Activated CD4-positive, CD25-positive, alpha-beta regulatory T cell (primary cell): Measurements from ENCODE around the gene PRDM16.

Experiments
- DNase-seq, 4 experiments: peaks; one replicate each; lab custom pipeline; 2025; lab: John Stamatoyannopoulos, UW

PRDM16 gene

GRCh38 chr1:3393024-3393986, 324.3 kb downstream of the PRDM16 start:
- DNase-seq = no peak

DNA sequence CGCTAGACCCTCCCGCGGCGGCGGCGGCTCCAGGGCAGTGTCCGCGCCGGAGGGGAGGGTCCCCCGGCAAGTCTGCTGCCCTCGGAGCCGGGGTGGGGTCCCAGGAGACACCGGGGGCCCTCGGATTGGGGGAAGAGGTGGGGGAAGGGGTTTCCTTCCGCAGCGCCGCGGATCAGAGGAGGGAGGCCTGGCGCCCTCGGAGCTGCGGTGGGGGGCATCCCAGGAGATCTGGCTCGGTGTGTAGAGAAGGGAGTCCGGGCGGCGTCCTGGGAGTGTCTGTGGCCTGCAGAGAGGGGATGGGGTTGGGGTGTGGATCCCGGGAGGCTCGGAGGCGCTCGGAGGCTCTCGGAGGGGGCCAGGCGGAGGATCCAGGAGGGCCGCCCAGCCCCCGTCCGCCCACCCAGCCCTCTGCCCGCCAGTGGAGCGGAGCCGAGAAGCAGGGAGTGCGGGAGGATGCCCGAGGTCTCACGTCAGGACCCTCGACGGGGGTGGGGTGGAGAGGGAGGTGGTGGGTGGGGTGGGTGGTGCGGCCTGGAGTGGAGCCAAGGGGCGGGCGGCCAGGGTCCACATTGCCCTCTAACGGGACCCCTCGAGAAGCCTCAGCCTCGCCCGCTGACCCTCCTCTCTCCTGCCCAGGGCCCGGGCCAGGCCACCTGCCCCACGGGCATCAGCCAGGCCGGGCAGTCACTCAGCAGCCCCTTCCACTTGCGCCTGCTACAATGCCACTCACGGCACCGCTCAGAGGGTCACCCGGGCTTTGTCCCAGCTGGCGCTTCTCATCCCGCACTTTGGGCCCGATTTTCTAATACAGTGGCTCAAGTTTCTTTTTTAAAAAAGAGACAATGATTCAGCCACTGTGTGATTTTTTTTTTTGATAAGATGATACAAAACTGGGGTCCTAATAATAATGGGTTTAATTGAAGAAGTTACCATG, 325.3 kb downstream of the PRDM16 start:
- no peak for DNase-seq

- DNase-seq = no peak
Observed at GRCh38 chr1:3396411-3396810, 327.4 kb downstream of the PRDM16 start.

DNA sequence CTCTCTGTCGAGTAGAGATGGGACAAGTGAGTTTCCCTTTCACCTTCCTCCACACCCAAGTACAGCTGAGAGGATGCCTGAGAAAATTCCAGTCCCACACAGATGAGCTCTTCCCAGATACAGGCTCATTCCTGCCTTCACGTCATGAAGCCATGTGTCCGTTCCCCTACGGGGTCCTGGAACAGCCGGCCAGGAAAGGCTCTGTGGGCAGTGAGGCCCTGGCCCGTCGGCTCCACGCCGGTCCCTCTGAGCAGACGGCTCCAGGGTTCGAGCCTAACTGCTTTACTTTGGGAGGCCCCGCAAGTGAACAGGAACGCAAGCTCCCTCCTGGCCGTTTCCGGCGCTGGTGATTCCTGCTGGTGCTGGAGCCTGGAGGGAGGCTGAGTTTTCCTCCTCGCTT, 328.3 kb downstream of the PRDM16 start:
- DNase-seq = no peak

DNA sequence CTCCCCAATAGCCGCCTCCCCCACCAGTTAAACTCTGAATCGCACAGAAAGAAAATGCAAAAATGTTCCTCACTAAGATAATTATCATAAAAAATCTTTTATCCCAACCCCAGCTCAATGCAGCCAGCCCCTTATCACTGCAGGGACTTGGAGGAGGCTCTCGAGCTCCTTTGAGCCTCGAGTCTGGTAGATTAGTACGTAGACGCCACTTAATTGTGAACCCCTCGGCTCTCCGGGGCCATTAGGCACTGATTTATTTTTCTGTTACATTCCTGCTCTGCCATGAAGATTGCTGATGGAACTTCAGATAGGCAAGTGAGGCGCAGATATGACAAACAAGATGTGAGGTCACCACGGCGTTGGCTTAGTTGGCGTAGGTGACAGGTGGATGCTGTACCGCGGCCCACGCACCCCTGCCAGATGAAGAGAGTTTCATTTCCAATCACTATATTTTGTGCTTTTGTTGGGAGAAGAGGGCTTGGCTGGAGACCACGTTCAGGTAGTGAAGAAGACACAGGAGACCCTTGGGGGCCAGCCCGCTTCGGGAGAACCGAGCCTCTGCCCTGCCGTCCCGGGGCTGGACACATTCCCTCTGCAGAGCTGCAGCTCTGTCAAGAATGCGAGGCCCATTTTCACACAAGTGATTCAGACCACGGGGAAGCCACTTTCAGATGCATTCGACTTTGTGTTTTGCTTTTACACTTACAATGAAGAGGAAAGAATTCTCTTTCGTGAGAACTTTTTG, 329.6 kb downstream of the PRDM16 start:
- no peak for DNase-seq

- no peak for DNase-seq
Observed at GRCh38 chr1:3399732-3400131, 330.7 kb downstream of the PRDM16 start.

DNA sequence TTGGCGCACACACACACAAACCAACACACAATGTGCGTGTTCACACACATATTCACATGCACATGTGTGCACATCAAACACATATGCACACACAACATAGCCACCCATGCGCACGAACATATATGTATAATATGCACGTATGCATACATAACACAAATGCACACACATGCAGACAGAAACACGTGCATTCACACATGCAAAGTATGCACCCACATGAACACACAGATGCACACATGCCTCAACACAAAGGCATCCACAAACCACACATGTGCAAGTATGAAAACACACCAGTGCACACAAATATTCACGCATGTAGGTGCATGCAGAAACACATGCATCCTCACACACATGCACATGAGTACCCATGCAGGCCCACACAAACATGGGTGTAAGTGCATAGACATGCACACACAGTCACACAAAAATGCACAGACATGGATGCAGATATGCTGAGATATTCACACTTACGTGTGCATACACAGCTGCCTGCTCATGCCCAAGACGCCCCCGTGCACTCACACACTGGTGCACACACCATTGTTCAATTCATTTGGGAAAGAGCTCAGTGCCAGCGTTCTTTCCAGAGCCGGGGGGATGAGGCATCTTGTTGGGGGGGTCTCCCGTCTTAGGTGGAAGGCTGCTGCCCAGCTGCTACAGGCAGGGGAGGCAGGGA, 332.7 kb downstream of the PRDM16 start:
- no peak for DNase-seq

DNA sequence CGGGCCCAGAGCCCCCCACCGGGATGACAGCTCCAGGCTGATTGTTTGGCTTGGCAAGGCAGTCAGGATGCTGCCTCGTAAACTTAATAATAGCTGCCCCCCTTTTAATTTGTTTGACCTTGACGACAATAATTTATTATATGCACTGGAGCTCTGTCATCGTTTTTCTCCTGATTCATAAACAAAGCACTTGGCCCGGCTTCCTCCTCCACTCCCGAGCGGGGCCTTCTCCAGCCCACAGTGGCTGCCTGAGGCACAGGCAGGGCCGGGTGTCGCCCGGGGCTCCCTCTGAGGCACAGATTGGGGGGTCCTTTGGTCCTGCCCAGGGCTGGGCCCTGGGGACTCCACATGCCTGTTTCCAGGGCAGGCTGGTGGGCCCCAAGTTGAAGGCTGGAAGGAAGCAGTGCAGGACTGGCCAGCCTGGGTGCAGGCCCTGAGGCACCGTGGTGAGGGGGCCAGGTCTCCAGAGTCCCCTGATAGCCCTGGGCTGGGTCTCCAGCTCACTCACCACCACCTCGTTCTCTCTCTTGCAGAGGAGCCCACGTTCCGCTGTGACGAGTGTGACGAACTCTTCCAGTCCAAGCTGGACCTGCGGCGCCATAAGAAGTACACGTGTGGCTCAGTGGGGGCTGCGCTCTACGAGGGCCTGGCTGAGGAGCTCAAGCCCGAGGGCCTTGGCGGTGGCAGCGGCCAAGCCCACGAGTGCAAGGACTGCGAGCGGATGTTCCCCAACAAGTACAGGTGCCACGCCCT, 333.4 kb downstream of the PRDM16 start:
- no peak for DNase-seq

DNA sequence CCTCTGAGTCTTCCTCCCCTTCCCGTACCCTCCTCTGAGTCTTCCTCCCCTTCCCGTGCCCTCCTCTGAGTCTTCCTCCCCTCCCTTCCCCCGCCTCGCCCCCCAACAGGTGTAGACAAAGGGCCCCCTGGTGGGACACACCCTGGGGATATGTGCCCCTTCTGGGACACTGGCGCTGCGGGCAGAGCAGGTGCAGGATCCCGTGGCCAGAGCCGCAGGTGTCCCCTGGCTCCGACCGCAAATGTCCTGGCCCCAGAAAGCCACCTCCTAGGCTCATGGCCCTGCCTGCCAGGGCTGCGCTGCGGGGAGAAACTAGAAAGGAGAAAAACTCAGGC, 334.0 kb downstream of the PRDM16 start:
- no peak for DNase-seq

GRCh38 chr1:3403388-3404231, 334.6 kb downstream of the PRDM16 start:
- DNase-seq = no peak

DNA sequence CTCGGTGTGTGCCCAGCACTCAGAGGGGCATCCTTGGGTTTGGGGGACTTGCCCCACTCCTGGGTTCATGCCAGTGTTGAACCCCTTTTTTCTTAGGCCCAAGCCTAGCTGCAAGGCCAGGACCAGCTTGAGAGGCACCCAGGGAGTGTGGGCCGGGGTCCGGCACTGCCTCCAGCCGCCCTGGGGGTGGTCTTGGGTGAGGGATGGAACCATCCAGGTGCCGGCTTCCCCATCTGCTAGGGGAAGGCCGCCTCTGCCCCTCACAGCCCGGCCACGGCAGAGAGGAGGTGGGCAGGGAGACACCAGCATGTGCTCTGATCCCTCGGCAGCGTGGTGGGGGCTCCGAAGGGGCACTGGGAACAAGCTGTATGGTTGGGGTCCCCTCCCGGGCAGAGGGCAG, 335.3 kb downstream of the PRDM16 start:
- no peak for DNase-seq

- no peak for DNase-seq
Observed at GRCh38 chr1:3404801-3405200, 335.8 kb downstream of the PRDM16 start.

GRCh38 chr1:3405491-3405890, 336.5 kb downstream of the PRDM16 start:
- no peak for DNase-seq

GRCh38 chr1:3405974-3406867, 337.2 kb downstream of the PRDM16 start:
- no peak for DNase-seq

- DNase-seq = no peak
Observed at GRCh38 chr1:3407021-3407420, 338.0 kb downstream of the PRDM16 start.

DNA sequence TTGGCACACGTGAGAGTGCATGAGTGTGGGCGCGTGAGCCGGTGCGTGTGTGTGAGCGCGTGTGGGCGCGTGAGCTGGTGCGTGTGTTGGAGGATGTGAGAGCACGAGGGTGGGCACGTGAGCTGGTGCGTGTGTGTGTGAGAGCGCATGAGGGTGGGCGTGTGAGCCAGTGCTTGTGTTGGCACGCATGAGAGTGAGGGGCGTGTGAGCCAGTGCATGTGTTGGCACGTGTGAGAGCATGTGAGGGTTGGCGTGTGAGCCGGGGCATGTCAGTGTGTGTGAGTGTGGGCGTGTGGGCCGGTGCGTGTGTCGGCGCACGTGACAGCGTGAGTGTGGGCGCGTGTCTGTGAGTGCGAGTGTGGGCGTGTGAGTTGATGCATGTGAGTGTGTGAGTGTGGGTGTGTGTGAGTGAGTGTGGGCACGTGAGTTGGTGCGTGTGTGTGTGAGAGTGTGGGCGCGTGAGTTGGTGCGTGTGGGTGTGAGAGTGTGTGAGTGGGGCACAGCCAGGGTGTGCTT, 339.8 kb downstream of the PRDM16 start:
- no peak for DNase-seq

DNA sequence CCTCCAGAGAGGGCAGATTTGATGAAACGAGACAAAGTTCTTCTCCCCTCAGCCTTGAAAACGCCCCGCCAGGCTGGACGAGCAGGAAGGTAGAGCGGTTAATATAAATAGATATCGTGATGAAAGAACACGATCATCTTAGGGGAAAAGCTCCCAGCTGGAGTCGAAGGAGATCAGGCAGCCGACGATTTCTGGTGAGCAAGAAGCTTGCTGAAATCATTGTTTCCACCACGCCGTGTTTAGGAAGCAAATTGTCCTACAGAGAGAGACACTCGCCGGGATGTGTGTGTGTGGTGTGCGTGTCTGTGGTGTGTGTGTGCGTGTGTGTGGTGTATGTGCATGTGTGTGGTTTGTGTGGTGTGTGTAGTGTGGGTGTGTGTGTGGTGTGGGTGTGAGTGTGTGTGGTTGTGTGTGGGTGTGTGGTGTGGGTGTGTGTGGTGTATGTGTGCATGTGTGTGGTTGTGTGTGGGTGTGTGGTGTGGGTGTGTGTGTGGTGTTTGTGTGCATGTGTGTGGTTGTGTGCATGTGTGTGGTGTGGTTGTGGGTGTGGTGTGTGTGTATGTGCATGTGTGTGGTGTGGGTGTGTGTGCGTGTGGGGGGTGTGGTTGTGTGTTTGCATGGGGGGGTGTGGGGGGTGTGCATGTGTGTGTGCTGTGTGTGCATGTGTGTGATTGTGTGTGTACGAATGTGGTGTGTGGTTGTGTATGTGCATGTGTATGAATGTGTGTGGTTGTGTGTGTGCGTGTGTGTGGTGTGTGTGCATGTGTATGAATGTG, 340.6 kb downstream of the PRDM16 start:
- no peak for DNase-seq
